ENCODE results near the gene EPB41. TPM values are rescaled to one million over a fixed set of nuclear protein-coding genes. Genes with fewer than 3 reads are reported as not detected.
A peak's percentile ranks its signal among the peaks of the same experiment; 100 is the strongest.

Gene EPB41
- total RNA-seq, 5 donors from 2014 or later (not counting 1 experiment from before 2014, with no cell fraction given), result 199 to 257 (median 241) TPM

DNA sequence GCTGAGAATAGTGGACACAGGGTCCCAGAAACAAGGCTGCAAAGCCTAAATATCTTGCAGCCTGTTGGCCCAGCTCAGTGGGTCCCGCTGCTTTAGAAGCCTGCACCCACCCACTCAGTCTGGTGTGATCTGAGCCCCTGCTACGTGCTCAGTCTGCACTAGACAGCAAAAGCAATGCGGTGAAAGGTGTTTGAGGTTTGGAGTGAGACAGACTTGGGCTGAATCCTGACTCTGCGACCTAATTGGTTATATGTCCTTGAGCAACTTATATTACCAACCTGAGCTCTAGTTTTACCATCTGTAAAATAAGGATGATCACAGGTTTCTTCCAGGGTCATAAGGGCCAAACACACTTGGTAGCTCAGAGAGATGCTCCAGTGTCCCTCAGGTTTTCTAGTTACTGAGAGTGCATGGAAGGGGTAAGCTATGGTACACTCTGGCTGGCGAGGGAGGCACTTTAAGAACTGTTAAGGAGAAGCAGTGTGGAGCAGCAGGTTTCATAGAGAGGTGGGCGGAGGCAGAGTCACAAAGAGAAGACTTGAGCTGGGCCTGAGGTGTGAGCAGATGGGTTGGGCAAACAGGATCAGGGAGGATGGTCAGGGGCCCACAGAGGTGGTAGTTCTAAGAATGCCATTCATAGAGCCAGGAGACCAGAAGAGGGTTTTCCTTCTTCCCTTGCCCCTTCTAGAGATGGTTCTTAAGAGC is 199.2 kb downstream of the EPB41 start:
- Mint-ChIP-seq H3K27me3 (no peaks in the 10 kb centered on the region), H3K4me3 (no peak overlapping the region), H3K4me1 (no peaks in the 10 kb centered on the region), H3K27ac (no peak overlapping the region), H3K36me3 (peaks cover 61% of the 10 kb centered on the region), H3K9me3 (no peaks in the 10 kb centered on the region)
- ATAC-seq (replicated peaks in 1 of 4) (no peak), DNase-seq (no peak)
- 93% methylated on average over 2 of the region's 6 CpGs for WGBS (ENCODE audit: insufficient coverage)
- ChIA-PET CTCF (interaction anchor here in 1 of 2 donors (0.7 kb wide), 1 partner anchor 30 kb away, joined by 5 read pairs; no protein-coding TSS in a partner anchor), POLR2A (interaction anchor here in 1 of 2 donors (0.5 to 0.6 kb wide), 3 partner anchors 34 to 138 kb away, joined by 3 to 7 read pairs (median 5); no protein-coding TSS in a partner anchor)
- H3K27me3 ChIP-seq (replicated peaks in 1 of 2; ENCODE audit: control insufficient read depth in 2 of 2, extremely low read depth in 1 of 2, insufficient read depth in 2 of 2, low read length in 1 of 2), result no peaks in the 10 kb centered on the region
- no peaks in the 10 kb centered on the region for H3K9me3 ChIP-seq
- peaks cover 10 to 79% of the 10 kb centered on the region in 2 donors for H3K36me3 ChIP-seq (ENCODE audit: control insufficient read depth in 2 of 2, extremely low read depth in 1 of 2, insufficient read depth in 1 of 2, low read length in 1 of 2)
- H3K4me1 ChIP-seq (ENCODE audit: control insufficient read depth in 1 of 2, extremely low read depth in 1 of 2, insufficient read depth in 2 of 2, low read length in 2 of 2), result no peaks in the 10 kb centered on the region
- H3K4me3 ChIP-seq (ENCODE audit: control insufficient read depth in 1 of 2, extremely low read depth in 1 of 2, low read length in 1 of 2), result no peak overlapping the region
- H3K27ac ChIP-seq (ENCODE audit: low read length), result no peak overlapping the region

DNA sequence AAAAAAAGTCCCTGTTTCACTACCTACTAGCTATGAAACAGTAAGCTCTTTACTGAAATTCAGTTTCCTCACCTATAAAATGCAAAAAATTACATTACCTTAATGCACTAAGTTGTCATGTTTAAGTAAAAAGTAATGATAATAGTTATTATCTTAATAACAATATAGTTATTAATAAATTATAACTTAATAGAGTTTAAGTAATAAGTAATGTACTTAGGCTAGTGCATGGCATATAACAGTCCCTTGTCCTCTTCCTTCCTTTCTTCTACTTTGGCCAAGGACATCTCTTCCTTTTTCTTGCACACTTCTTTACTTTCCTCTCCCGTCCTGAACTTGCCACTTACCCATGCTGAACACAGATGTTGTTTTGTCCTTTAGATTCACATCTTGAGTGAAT is 200.3 kb downstream of the EPB41 start:
- Histone ChIP-seq H3K27ac (ENCODE audit: low read length) (no peak overlapping the region), H3K36me3 (ENCODE audit: control insufficient read depth in 2 of 2, extremely low read depth in 1 of 2, insufficient read depth in 1 of 2, low read length in 1 of 2) (peaks cover 8 to 76% of the 10 kb centered on the region in 2 donors), H3K27me3 (replicated peaks in 1 of 2; ENCODE audit: control insufficient read depth in 2 of 2, extremely low read depth in 1 of 2, insufficient read depth in 2 of 2, low read length in 1 of 2) (no peaks in the 10 kb centered on the region), H3K9me3 (no peaks in the 10 kb centered on the region), H3K4me1 (ENCODE audit: control insufficient read depth in 1 of 2, extremely low read depth in 1 of 2, insufficient read depth in 2 of 2, low read length in 2 of 2) (no peaks in the 10 kb centered on the region), H3K4me3 (ENCODE audit: control insufficient read depth in 1 of 2, extremely low read depth in 1 of 2, low read length in 1 of 2) (no peak overlapping the region)
- Mint-ChIP-seq H3K27ac (no peak overlapping the region), H3K27me3 (no peaks in the 10 kb centered on the region), H3K36me3 (peaks cover 61% of the 10 kb centered on the region), H3K4me1 (no peaks in the 10 kb centered on the region), H3K4me3 (no peak overlapping the region), H3K9me3 (no peaks in the 10 kb centered on the region)
- DNase-seq (no peak), ATAC-seq (replicated peaks in 1 of 4) (no peak)
- ChIA-PET POLR2A (no interaction called here), CTCF (interaction anchor here in 1 of 2 donors (0.7 kb wide), 2 partner anchors 31 to 52 kb away, joined by 4 to 5 read pairs; no protein-coding TSS in a partner anchor)
- WGBS (ENCODE audit: insufficient coverage), result no CpG with 5 or more reads among the region's 1 CpG

DNA sequence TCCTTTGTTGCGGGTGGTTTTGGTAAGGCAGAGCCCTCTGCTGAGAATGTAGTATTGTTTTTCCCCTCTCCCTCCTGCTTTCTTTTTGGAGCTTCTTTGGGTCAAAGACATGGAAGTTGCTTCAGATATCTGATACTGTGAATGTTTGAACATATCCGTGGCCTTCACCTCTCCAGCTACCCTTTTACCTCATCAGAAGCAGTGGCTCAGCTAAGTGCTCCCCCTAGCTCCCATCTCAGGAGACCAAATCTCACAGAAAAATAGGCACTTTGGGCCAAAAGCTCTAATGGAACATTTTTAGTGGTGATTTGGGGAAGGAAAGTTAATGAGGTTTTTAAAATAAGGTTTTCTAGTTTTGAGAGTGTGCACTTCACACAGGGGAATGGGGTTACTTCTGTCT is 203.0 kb downstream of the EPB41 start:
- POLR2A ChIA-PET, result no interaction called here
- no CpG with 5 or more reads among the region's 2 CpGs for WGBS (ENCODE audit: insufficient coverage)
- Histone ChIP-seq H3K36me3 (ENCODE audit: control insufficient read depth in 2 of 2, extremely low read depth in 1 of 2, insufficient read depth in 1 of 2, low read length in 1 of 2) (peaks cover 7 to 55% of the 10 kb centered on the region in 2 donors), H3K9me3 (no peaks in the 10 kb centered on the region), H3K27me3 (replicated peaks in 1 of 2; ENCODE audit: control insufficient read depth in 2 of 2, extremely low read depth in 1 of 2, insufficient read depth in 2 of 2, low read length in 1 of 2) (peaks cover 0 to 17% of the 10 kb centered on the region in 2 experiments), H3K4me1 (ENCODE audit: control insufficient read depth in 1 of 2, extremely low read depth in 1 of 2, insufficient read depth in 2 of 2, low read length in 2 of 2) (peaks cover 2 to 16% of the 10 kb centered on the region in 2 experiments), H3K4me3 (ENCODE audit: control insufficient read depth in 1 of 2, extremely low read depth in 1 of 2, low read length in 1 of 2) (no peak overlapping the region), H3K27ac (ENCODE audit: low read length) (no peak overlapping the region)
- DNase-seq (no peak), ATAC-seq (replicated peaks in 1 of 4) (no peak)
- no peak overlapping the region for H3K4me3 Mint-ChIP-seq
- H3K27ac Mint-ChIP-seq, result no peak overlapping the region
- no peaks in the 10 kb centered on the region for H3K9me3 Mint-ChIP-seq
- peaks cover 0 to 6% (median 3%) of the 10 kb centered on the region in 3 donors for H3K4me1 Mint-ChIP-seq
- CTCF ChIA-PET, result interaction anchor here in 1 of 2 donors (0.7 kb wide), 1 partner anchor 83 kb away, joined by 3 read pairs; no protein-coding TSS in a partner anchor
- peaks cover 0 to 4% of the 10 kb centered on the region in 2 donors for H3K27me3 Mint-ChIP-seq
- peaks cover 49% of the 10 kb centered on the region for H3K36me3 Mint-ChIP-seq

DNA sequence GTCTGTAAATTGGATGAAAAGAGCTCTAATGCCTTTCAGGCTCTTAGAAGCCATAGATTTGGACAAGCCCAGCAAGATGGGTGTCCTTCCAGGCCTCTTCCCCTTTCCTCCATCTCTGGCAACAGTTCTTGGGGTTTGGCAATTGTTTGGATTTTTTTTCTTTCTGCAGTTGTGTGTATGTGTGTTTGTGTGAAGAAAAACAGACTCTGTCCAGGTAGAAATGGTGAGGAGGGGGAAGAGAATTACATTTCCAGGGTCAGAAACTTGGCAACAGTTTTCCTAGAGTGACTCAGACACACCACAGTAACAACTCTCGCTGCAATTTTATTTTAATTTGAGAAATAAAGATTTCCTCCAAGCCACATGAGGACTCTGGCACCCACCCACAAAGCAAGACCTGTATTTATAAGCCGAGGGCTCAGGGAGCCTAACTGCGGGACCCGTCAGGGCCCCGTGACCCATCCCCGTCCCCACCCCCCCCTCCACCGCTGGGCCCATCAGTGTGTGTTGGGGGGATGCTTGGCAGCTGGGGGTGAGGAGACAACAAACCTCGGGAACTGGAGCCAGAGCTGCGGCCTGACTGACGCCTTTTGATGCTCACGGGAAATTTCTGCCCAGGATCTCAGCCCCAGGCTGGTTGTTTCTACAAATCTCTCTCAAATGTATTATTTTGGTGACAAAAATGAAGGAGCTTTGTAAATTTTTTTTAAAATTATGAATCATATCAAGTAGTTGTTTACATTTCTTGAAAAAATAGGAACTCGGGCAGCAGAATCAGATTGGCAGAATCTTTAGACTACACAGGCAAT is 205.0 kb downstream of the EPB41 start:
- Histone ChIP-seq H3K9me3 (no peaks in the 10 kb centered on the region), H3K4me3 (ENCODE audit: control insufficient read depth in 1 of 2, extremely low read depth in 1 of 2, low read length in 1 of 2) (no peak overlapping the region), H3K4me1 (ENCODE audit: control insufficient read depth in 1 of 2, extremely low read depth in 1 of 2, insufficient read depth in 2 of 2, low read length in 2 of 2) (peaks cover 5 to 34% of the 10 kb centered on the region in 2 experiments), H3K36me3 (ENCODE audit: control insufficient read depth in 2 of 2, extremely low read depth in 1 of 2, insufficient read depth in 1 of 2, low read length in 1 of 2) (peaks cover 0 to 36% of the 10 kb centered on the region in 2 donors), H3K27ac (ENCODE audit: low read length) (no peak overlapping the region), H3K27me3 (replicated peaks in 1 of 2; ENCODE audit: control insufficient read depth in 2 of 2, extremely low read depth in 1 of 2, insufficient read depth in 2 of 2, low read length in 1 of 2) (peaks cover 0 to 36% of the 10 kb centered on the region in 2 experiments)
- POLR2A ChIA-PET, result no interaction called here
- no peak for ATAC-seq (replicated peaks in 1 of 4)
- H3K36me3 Mint-ChIP-seq, result peaks cover 34% of the 10 kb centered on the region
- no peak overlapping the region for H3K4me3 Mint-ChIP-seq
- peaks cover 0 to 11% of the 10 kb centered on the region in 2 donors for H3K27me3 Mint-ChIP-seq
- H3K9me3 Mint-ChIP-seq, result no peaks in the 10 kb centered on the region
- DNase-seq, result no peak
- H3K4me1 Mint-ChIP-seq, result peaks cover 0 to 11% (median 6%) of the 10 kb centered on the region in 3 donors
- H3K27ac Mint-ChIP-seq, result no peak overlapping the region
- CTCF ChIA-PET, result interaction anchor here (0.5 to 1.1 kb wide), 3 partner anchors 12 to 88 kb away, joined by 3 to 4 read pairs (median 4); no protein-coding TSS in a partner anchor
- 100% methylated on average over 3 of the region's 12 CpGs for WGBS (ENCODE audit: insufficient coverage)

GRCh38 chr1:29120367-29120766 is 206.0 kb downstream of the EPB41 start:
- DNase-seq (no peak), ATAC-seq (replicated peaks in 1 of 4) (no peak)
- Histone ChIP-seq H3K27ac (ENCODE audit: low read length) (no peak overlapping the region), H3K4me1 (ENCODE audit: control insufficient read depth in 1 of 2, extremely low read depth in 1 of 2, insufficient read depth in 2 of 2, low read length in 2 of 2) (peaks cover 5 to 41% of the 10 kb centered on the region in 2 experiments), H3K4me3 (ENCODE audit: control insufficient read depth in 1 of 2, extremely low read depth in 1 of 2, low read length in 1 of 2) (no peak overlapping the region), H3K9me3 (no peaks in the 10 kb centered on the region), H3K36me3 (ENCODE audit: control insufficient read depth in 2 of 2, extremely low read depth in 1 of 2, insufficient read depth in 1 of 2, low read length in 1 of 2) (peaks cover 0 to 33% of the 10 kb centered on the region in 2 donors), H3K27me3 (replicated peaks in 1 of 2; ENCODE audit: control insufficient read depth in 2 of 2, extremely low read depth in 1 of 2, insufficient read depth in 2 of 2, low read length in 1 of 2) (peaks cover 0 to 45% of the 10 kb centered on the region in 2 experiments)
- Mint-ChIP-seq H3K27me3 (peaks cover 3 to 15% of the 10 kb centered on the region in 2 donors), H3K9me3 (no peaks in the 10 kb centered on the region), H3K4me3 (peak overlapping the region in 2 of 3 donors; percentile 24 to 38), H3K4me1 (peaks cover 4 to 12% (median 6%) of the 10 kb centered on the region in 3 donors), H3K27ac (no peak overlapping the region), H3K36me3 (peaks cover 29% of the 10 kb centered on the region)
- CTCF ChIA-PET, result interaction anchor here in 1 of 2 donors (1.1 kb wide), 1 partner anchor 11 kb away, joined by 3 read pairs; no protein-coding TSS in a partner anchor
- WGBS (ENCODE audit: insufficient coverage), result 97% methylated on average over 3 of the region's 6 CpGs
- POLR2A ChIA-PET, result no interaction called here

- ChIA-PET POLR2A (no interaction called here), CTCF (interaction anchor here in 1 of 2 donors (0.6 kb wide), 1 partner anchor 548 kb away, joined by 4 read pairs; no protein-coding TSS in a partner anchor)
- peaks cover 0 to 27% of the 10 kb centered on the region in 2 donors for H3K36me3 ChIP-seq (ENCODE audit: control insufficient read depth in 2 of 2, extremely low read depth in 1 of 2, insufficient read depth in 1 of 2, low read length in 1 of 2)
- Mint-ChIP-seq H3K9me3 (no peaks in the 10 kb centered on the region), H3K27ac (no peak overlapping the region), H3K27me3 (peaks cover 9 to 22% of the 10 kb centered on the region in 2 donors), H3K4me3 (peak overlapping the region; percentile 21 to 38 (median 21)), H3K4me1 (peaks cover 9 to 19% (median 10%) of the 10 kb centered on the region in 3 donors), H3K36me3 (peaks cover 24% of the 10 kb centered on the region)
- H3K4me1 ChIP-seq (ENCODE audit: control insufficient read depth in 1 of 2, extremely low read depth in 1 of 2, insufficient read depth in 2 of 2, low read length in 2 of 2), result peaks cover 5 to 41% of the 10 kb centered on the region in 2 experiments
- no peak overlapping the region for H3K27ac ChIP-seq (ENCODE audit: low read length)
- peak; percentile 68 to 73 (median 70) for ATAC-seq (replicated peaks in 1 of 4)
- peaks cover 0 to 52% of the 10 kb centered on the region in 2 experiments for H3K27me3 ChIP-seq (replicated peaks in 1 of 2; ENCODE audit: control insufficient read depth in 2 of 2, extremely low read depth in 1 of 2, insufficient read depth in 2 of 2, low read length in 1 of 2)
- WGBS (ENCODE audit: insufficient coverage), result 37% methylated on average over 42 of the region's 42 CpGs
- no peak overlapping the region for H3K4me3 ChIP-seq (ENCODE audit: control insufficient read depth in 1 of 2, extremely low read depth in 1 of 2, low read length in 1 of 2)
- H3K9me3 ChIP-seq, result no peaks in the 10 kb centered on the region
- DNase-seq, result peak; percentile 34 to 78 (median 59)
Observed at GRCh38 chr1:29120947-29121485, 206.6 kb downstream of the EPB41 start.
